GM18909 (cell line): ENCODE data around the gene VPS26B.

Experiments used
- ATAC-seq: cut with Tn5 transposase; IDR thresholded peaks from one replicate; pipeline ENCODE4 v1.9.1; 2021; ENCODE audit warnings: mild to moderate bottlenecking; ENCODE audit not compliant: unreplicated experiment, poor library complexity

Gene VPS26B

DNA sequence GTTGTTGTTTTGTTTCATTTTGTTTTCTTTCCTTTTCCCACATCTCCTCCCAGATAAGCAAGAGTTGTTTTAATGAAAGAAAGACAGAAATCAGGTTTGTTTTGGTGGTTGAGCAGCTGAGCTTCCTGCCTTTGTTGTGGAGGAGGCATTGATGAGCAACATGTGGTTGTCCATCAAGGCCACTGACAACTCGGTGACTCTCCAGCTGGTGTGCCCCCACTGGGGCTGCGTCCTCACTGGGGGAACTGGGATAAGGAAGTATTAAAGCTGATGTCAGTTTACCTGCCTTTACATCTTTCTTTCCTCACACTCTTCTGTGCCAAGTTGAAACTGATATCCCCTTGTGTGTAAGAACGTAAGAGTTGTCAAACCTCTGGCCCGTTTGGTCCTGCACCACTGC lies 5.9 kb downstream of the VPS26B start:
- ATAC-seq: no peak

DNA sequence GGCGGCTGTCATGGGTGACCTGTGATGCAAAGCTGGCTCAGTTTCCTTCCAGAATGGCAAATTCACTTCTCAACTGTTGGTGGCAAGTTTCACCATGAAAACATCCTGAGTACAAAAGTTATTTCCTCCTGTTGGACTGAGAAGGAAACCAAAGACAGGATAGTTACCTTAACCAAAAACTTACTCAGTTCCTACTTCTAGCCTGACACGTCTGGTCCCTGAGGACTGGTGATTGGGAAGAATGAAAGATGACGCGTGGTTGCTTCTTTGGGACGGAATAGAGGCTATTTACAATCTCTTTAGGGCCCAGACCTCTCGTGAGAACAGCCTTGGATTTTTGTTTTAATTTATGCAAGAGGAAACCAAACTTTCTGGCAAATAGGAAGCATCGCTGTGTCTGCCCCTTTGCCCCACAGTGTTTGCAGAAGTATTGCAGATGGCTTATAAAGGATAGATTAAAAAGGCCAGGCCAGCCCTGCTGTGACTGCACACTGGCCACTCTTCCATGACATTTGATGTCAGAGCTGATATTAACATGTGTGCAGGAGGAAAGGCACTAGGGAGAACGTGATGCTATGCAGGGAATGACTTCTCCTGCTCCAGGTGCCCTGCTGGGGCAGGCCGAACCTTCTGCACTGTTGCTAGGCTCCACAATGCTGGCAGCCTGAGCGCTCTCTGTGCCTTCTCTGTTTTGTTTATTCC lies 7.6 kb downstream of the VPS26B start:
- ATAC-seq: no peak

DNA sequence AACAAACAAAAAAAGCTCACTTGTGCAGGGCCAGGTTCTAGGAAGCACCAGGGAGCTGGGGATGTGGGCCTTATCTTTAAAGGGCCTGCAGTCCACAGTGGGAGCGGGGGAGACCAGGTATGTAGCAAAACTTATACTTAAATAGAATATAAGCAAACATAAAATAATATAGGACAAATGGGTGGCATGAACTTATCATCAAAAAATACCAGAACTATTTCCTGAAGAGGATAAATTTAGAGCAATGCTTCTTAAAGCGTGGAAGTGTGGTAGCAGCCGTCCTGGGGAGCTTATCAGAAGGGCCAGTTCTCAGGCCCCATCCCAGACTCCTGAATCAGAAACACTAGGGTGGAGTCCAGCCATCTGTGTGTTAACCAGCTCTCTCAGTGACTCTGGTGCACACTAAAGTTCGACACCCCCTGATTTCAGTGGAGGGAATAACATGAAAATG lies 9.3 kb downstream of the VPS26B start:
- ATAC-seq: no peak

DNA sequence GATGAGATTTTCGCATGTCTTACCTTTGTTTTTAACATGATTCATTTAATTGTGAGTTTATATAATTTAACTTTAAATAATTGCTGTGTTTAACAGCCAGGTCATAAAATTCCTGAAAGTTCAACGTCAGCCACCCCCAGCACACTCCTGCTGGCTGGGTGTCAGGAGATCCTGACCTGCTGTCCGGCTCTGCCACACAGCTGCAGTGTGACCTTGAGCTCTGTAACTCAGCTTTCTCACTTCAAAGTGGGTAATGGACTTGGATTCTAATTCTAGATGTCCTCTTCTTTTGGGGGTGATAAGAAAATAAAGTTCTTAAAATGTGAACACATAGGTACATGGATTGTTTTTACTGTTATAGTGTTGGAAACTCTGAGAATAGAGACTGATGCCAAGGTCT lies 10.9 kb downstream of the VPS26B start:
- ATAC-seq: no peak

DNA sequence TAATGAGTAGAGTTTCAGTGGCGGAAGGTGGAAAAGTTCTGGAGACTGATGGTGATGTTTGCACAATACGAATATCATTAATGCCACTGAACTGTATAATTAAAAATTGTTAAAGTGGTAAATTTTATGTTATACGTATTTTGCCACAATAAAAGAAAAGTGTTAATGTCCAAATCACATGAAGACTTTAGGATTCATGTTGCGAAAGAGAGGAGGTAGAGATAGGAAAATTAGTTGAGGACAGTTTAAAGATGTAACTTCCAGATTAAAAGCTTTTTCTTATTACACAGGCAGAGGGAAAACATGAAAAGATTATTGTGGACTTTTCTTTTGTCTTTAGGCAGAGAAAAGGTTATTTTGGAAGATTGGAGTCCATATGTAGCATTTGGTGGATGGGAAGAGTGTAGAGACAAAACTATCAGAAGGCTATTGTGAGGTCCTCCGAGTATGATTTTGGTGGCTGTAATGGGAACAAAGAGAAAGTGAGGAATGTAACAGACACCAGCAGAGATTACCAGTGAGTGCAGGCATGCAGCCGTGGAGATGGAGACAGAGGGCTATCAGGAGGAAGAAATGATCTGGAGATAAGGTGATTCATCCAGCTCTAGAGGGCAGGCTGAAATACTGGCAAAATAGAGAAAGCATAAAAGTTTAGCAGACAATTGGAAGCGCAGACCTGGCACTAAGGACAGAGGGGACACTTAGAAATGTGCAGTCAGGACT lies 12.5 kb downstream of the VPS26B start:
- ATAC-seq: no peak

DNA sequence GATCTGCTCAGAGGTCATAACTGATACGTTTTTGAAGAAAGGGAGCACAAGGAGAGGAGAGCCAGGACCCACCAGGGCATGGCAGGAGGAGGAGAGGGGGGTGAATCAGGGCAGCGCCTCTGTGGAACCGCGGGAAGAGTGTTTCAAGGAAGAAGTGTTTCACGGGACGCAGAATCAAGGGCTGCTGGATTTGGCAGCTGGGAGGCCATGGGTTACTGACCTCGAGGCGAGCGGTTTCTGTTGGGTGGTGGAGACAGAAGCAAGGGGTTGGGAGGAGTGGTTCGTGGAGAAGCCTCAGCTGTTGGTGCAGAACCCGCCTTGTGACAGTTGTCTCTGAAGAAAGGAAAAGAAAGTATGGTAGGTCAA lies 13.1 kb downstream of the VPS26B start:
- ATAC-seq: no peak

DNA sequence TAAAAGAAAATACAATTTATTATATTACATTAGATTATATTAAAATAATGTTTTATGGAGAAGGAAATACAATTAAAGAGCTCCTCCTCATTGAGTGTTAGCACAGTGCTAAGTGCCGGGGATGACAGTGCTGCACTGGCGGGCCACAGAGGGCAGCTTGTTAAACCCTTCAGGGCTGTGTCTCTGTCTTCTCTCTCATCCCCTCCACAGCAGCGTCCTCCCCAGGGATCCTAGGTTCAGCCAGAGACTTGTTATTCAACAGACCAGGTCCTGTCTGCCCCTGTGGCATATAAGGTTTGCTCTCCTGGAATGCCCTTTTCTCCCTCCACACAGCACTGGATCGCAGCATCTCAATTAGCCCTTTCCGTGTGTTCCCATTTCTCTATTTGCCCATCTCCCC lies 14.5 kb downstream of the VPS26B start:
- no peak for ATAC-seq

DNA sequence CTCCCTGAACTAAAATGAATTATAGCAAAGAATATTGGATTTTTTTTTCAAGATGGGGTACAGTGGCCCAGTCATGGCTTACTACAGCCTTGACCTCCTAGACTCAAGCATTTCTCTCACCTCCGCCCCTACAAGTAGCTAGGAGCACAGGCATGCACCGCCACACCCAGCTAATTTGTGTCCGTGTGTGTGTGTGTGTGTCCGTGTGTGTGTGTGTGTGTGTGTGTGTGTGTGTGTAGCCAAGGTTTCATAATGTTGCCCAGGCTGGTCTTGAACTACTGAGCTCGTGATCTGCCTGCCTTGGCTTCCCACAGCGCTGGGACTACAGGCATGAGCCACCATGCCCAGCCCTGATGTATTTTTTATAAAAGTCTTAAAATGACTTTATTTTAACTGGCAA lies 16.1 kb downstream of the VPS26B start:
- ATAC-seq: no peak

DNA sequence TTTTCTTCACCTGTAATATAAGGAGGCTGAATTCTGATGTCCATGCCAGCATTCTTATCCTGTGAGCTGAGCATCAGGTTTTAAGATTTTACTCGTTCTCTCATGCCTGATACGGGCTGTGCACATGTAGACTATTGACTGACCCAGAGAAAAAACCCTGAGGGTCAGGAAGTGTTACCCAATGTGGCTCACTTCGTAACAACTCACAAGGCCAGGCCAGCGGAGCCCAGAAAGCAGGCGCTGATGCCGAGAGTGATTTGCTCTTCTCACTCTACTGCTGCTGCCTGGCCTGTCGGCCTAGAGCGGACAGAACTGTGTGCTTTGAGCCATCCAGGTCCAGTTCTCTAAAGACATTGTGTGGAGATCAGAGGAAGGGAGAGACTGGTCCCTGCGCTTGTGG lies 17.9 kb downstream of the VPS26B start:
- ATAC-seq: no peak

DNA sequence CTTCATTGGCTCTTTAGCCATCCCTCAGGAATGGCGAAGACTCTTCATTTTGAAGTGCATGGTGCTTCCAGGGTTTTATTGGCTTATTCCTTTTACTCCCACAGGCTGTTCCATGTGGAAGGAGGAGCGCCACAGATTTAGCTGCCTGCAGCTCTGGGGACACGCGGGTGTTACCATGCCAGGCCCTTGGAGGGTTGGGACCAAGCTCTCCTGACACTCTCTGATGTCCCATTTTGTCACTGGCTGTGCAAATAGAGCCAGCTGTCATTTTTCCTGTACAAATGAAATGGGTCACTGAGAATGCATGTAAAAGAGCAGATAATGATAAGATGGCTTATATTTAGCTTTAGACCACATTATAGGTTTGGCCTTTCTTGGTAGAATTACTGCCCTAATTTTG lies 19.4 kb downstream of the VPS26B start:
- ATAC-seq: no peak

DNA sequence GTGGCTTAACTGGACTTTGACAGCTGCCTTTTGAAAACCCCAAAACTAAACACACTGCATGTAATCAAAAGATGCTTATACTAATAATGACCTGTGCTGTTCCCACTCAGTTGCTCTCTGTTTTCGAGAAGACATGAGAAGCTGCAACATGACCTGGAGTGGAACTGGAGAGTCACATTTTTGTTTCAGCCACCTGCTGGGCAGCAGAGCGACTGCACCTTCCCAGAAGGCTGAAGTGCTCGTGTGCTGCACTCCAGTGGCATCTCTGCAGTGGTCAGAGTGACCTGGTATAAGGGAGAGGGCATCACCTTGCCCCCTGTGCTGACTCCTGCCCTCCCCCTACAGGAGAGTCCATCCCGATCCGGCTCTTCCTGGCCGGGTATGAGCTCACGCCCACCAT lies 20.1 kb downstream of the VPS26B start:
- ATAC-seq: peak; percentile 83

DNA sequence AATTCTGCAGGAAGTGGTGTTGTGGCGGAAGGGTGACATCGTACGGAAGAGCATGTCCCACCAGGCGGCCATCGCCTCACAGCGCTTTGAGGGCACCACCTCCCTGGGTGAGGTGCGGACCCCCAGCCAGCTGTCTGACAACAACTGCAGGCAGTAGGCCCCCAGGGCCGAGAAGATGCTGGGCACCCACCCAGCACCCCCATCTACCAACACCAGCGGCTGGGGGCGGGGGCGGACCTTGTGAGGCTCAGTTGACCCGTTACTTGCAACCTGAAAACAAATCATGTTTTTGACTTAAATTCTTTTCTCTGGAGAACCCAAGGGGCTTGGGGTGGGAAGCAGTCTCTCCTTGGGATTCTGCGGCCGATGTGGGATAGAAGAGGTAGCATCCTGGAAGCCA lies 21.0 kb downstream of the VPS26B start:
- ATAC-seq: no peak

DNA sequence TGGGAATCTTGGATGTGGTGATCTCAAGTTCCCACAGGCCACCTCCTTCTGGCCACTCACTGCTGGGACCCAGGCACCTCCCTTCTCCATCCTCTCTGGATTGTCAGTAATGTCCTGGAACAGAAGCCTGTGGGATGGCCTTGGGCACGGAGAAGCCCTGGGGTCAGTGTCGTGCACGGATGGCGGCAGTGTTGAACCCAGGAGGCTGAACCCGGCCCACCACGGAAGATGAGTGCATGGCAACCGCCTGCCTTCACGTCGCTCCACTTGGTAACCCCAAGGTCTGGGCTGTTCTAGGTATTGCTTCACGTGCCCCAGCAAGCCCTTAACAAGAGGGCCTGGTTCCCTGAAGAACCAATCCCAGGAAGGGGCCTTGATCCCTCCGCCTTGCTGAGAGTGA lies 21.6 kb downstream of the VPS26B start:
- no peak for ATAC-seq

DNA sequence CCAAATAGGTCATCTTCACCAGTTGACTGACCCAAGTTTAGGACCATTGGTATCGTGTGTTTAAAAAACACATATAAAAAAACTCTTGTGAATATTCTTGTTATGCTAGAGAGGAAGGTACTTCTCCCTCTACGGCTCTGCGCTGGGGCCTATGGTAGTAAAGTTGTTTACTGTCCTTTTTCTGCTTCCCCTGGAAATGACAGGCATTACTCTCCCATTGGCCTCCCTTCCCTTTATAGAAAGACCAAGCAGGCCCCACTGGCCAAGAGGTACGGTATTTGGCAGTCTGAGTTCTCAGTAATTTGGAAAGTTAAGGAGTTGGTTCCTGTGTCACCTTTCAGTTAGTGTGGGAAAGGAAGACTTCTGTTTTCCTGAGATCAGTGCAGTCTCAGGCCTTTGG lies 22.2 kb downstream of the VPS26B start:
- no peak for ATAC-seq

DNA sequence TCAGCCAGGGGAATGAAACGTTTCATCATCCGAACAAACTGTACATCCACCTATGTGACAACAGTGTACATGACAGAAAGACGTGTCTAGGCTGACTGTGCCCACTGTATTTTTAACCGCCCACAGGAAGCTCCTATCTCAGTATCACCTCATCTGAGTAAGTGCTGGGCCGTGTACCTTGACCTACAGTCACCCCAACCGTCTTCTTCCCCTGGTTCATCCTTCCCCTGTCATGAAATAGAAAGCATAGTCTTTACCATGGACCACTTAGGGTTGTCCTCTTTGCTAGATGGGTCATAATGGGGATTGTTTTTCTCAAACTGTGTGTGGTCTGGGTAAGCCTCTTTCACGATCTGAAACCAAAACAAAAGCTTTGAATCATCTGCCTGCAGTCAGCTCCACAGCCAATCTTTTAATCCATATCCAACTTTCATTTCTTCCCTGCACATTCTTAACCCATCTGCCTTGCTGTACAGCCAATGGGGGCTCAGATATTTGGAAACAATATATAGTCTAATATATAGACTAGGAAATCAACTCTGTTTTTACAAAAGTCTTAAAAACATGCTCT lies 24.5 kb downstream of the VPS26B start:
- no peak for ATAC-seq

DNA sequence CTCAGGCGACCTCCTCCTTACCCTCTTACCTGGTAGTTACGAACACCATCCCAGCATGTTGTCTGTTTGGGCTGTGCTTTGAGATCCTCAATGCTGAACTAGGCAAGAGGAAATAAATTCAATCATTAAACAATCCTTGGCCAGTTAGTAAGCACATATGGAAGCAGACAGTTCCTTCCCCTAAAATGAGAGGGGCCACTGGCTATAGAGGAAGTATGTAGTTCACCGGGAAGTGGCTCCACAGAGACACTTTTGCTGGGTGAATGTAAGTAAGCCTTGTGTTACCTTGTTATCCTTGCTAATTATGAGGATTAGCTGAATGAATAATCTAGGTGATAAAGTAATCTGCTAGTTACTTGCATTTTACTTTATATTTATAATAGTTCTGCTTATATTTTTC lies 25.8 kb downstream of the VPS26B start:
- ATAC-seq: no peak

DNA sequence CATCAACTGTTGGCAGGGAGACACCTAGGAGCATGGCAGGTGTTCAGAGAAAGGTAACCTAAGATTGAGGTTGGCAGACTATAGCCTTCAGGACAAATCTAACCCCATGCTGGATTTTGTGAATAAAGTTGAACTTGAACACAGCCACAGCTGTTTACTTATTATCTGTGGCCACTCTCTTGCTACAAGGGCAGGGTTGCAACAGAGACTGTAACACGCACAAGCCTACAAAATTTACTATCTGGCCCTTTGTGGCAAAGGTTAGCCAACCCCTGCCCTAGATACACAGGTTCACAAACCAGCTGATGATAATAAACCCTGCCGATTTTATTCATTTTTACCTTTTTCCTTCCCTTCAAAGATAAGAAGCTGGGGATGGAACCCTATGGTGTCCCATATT lies 26.2 kb downstream of the VPS26B start:
- no peak for ATAC-seq

DNA sequence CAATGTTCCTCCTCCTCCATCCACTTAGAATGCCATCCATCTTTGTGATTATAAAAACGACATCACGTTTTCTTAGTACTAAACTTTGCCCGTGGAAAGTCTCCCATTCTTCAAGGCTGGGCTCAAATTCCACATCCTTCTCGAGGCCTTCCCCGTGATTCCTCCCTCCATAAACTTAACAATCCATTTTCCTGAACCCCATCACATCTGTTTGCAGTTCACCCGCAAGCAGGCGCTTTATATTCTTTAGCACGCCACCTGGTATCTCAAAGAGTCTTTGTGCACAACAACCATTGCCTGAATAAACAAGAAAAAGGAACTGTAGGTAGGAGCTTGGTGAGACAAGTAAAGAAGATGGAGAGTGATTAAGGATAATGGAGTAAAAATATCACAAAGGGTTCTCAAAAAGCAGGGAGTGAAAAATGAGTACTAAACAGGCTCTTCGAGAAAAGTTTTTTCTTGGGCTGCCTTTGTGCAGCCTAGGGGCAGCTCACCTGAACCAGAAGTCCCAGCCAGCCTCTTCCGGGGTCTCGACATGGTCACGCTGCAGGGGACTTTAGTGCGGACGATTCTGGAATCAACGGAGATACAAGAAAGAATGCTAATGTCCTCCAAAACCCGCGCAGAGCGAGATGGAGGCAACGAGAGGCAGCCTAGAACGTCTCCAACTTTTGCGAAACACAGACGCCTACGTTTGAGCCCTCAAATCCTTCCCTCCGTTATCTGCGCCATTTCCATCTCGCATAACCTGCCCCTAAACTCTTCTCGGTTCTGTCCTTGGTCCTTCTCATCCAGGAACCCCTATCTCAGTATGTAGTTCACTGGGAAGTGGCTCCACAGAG lies 28.1 kb downstream of the VPS26B start:
- ATAC-seq: peak; percentile 41

DNA sequence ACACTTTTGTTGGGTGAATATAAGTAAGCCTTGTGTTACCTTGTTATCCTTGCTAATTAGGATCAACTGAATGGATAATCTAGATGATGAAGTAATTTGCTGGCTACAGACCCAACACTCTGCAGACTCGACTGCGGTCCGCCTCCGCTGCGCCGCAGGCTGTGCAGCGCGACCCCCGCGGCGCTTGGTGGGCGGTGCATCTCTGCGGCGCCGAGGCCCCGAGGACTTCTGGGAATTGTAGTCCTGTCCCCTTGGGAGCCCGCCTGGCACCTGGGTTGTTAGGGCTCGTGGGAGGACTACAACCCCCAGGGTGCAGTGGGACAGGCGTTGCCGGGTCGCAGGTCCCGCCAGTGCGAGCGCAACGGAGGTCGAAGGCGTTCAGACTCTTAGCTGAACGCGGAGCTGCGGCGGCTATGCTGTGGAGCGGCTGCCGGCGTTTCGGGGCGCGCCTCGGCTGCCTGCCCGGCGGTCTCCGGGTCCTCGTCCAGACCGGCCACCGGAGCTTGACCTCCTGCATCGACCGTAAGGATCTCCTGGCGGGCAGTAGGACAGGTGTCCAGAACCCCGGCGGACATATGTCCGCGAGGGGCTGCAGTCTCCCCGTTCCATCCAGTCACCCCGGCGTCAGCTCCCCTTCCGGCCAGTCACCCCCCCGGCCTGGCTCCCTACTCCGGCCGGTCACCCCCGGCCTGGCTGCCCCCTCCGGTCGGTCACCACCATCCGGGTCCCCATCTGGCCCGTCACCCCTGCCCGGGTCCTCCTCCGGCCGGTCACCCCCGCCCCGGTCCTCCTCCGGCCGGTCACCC lies 28.9 kb downstream of the VPS26B start, which contains the start of the genes ACAD8 and THYN1:
Gene ACAD8, plus strand, starts transcription at position 381 of the 806 bp plus-strand sequence. Its CDS starts 33 bp downstream, at position 414.
Gene THYN1, minus strand, starts transcription at position 165 of the 806 bp plus-strand sequence. CDS start 470 bp downstream, outside the sequence.
- peak; percentile 99 for ATAC-seq
